Ishikawa (cell line): ENCODE measurements around the gene PITPNC1.

Source experiments
- CEBPB ChIP-seq: IDR thresholded peaks from 2 replicates; pipeline ENCODE4 v1.6.1; 2012
- CREB1 ChIP-seq: IDR thresholded peaks from 2 replicates; pipeline ENCODE4 v1.6.1; 2012; ENCODE audit warnings: low read depth
- EP300 ChIP-seq: IDR thresholded peaks from 2 replicates; pipeline ENCODE4 v1.6.1; 2012; ENCODE audit warnings: borderline replicate concordance
- NFIC ChIP-seq: IDR thresholded peaks from 2 replicates; pipeline ENCODE4 v1.6.1; 2012
- RAD21 ChIP-seq: IDR thresholded peaks from 2 replicates; pipeline ENCODE4 v1.6.1; 2012; ENCODE audit warnings: low read depth
- TAF1 ChIP-seq: IDR thresholded peaks from 2 replicates; pipeline ENCODE4 v1.6.1; 2012; ENCODE audit warnings: low read depth, mild to moderate bottlenecking
- TCF12 ChIP-seq: IDR thresholded peaks from 2 replicates; pipeline ENCODE4 v1.6.1; 2012; ENCODE audit warnings: low read depth
- TEAD4 ChIP-seq: IDR thresholded peaks from 2 replicates; pipeline ENCODE4 v1.6.1; 2012
- TF ChIP-seq, protein P1 (sequence below): IDR thresholded peaks from 2 replicates; pipeline ENCODE4 v1.6.1; 2012; ENCODE audit warnings: low read depth, mild to moderate bottlenecking
- TF ChIP-seq, protein P2 (sequence below): IDR thresholded peaks from 2 replicates; pipeline ENCODE4 v1.6.1; 2012

DNA sequence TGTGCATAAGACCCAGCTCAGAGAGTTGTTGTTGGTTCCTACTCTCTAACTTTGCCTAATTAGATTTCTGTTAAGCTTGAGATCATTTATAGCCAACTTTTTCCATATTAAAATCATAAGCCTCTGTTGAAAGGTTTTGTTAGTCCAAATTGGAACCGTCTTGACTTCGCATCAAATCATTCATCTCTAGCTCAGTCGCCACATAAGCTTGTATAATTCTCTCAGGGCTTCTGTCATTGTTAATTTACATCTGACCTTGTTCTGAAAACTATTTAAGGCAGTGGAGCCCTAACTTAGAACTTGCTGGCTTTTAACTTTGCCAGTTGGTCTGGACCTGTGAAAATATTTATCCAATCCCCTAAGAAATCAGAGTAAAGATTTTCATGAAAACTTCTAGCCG, 107.2 kb downstream of the PITPNC1 start:
- TF ChIP-seq, protein P1, sequence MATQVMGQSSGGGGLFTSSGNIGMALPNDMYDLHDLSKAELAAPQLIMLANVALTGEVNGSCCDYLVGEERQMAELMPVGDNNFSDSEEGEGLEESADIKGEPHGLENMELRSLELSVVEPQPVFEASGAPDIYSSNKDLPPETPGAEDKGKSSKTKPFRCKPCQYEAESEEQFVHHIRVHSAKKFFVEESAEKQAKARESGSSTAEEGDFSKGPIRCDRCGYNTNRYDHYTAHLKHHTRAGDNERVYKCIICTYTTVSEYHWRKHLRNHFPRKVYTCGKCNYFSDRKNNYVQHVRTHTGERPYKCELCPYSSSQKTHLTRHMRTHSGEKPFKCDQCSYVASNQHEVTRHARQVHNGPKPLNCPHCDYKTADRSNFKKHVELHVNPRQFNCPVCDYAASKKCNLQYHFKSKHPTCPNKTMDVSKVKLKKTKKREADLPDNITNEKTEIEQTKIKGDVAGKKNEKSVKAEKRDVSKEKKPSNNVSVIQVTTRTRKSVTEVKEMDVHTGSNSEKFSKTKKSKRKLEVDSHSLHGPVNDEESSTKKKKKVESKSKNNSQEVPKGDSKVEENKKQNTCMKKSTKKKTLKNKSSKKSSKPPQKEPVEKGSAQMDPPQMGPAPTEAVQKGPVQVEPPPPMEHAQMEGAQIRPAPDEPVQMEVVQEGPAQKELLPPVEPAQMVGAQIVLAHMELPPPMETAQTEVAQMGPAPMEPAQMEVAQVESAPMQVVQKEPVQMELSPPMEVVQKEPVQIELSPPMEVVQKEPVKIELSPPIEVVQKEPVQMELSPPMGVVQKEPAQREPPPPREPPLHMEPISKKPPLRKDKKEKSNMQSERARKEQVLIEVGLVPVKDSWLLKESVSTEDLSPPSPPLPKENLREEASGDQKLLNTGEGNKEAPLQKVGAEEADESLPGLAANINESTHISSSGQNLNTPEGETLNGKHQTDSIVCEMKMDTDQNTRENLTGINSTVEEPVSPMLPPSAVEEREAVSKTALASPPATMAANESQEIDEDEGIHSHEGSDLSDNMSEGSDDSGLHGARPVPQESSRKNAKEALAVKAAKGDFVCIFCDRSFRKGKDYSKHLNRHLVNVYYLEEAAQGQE: no peak
- TF ChIP-seq CEBPB (no peak), CREB1 (no peak), TCF12 (no peak), TAF1 (no peak), TEAD4 (no peak), EP300 (no peak), RAD21 (no peak), NFIC (no peak)
- TF ChIP-seq, protein P2, sequence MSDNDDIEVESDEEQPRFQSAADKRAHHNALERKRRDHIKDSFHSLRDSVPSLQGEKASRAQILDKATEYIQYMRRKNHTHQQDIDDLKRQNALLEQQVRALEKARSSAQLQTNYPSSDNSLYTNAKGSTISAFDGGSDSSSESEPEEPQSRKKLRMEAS: no peak
